RWPE1 (cell line): ENCODE data around the gene BPIFB1.

Experiments
- CTCF ChIA-PET: fragments of 350-600 bp; sonication (Branson Sonifier 250); formaldehyde crosslinking; extraction: SDS; loops from one replicate; lab custom pipeline; 2021; lab: Yijun Ruan, JAX
- POLR2A ChIA-PET: fragments of 400-600 bp; formaldehyde crosslinking; extraction: SDS; loops from one replicate; lab custom pipeline; 2020; ENCODE audit warnings: antibody characterized with exemption; ENCODE audit not compliant: low non-redundant PET; lab: Yijun Ruan, JAX
- DNase-seq: peaks from one replicate; pipeline ENCODE4 v3.0.0; 2012; ENCODE audit warnings: low spot score
- H3K27ac ChIP-seq: fragments of 450-650 bp; 2 replicates; pipeline ENCODE4 v1.5.1; 2017
- CTCF ChIP-seq: fragments of 450-650 bp; conservative IDR thresholded peaks from 2 replicates; pipeline ENCODE4 v1.5.1; 2017; ENCODE audit warnings: low read depth, mild to moderate bottlenecking

BPIFB1 gene

GRCh38 chr20:33338467-33339258 lies 55.6 kb downstream of the BPIFB1 start:
- POLR2A ChIA-PET: no interaction called here
- TF ChIP-seq CTCF: no peak
- CTCF ChIA-PET: no interaction called here
- H3K27ac ChIP-seq: no peak overlapping the region
- DNase-seq: no peak

- POLR2A ChIA-PET: no interaction called here
- no peak overlapping the region for H3K27ac ChIP-seq
- TF ChIP-seq CTCF: no peak
- CTCF ChIA-PET: no interaction called here
- DNase-seq: no peak
Observed at GRCh38 chr20:33339515-33340058, 56.6 kb downstream of the BPIFB1 start.

- no peak overlapping the region for H3K27ac ChIP-seq
- no peak for TF ChIP-seq CTCF
- ChIA-PET CTCF (no interaction called here), POLR2A (no interaction called here)
- no peak for DNase-seq
Observed at GRCh38 chr20:33343521-33343920, 60.5 kb downstream of the BPIFB1 start.

GRCh38 chr20:33345342-33345741 lies 62.3 kb downstream of the BPIFB1 start:
- POLR2A ChIA-PET: interaction anchor here (0.5 kb wide), 1 partner anchor 10 kb away, joined by 3 read pairs; no protein-coding TSS in a partner anchor

GRCh38 chr20:33348136-33348937 lies 65.3 kb downstream of the BPIFB1 start:
- TF ChIP-seq CTCF: no peak
- ChIA-PET CTCF (interaction anchor here (0.6 to 0.8 kb wide), 2 partner anchors 52 to 320 kb away, joined by 3 to 7 read pairs; no protein-coding TSS in a partner anchor), POLR2A (interaction anchor here (0.6 kb wide), 1 partner anchor 168 kb away, joined by 3 read pairs; no protein-coding TSS in a partner anchor)
- no peak overlapping the region for H3K27ac ChIP-seq
- no peak for DNase-seq

More at GRCh38 chr20:33345342-33345741, 62.3 kb downstream of the BPIFB1 start:
- CTCF ChIA-PET: interaction anchor here (0.6 kb wide), 1 partner anchor 825 kb away, joined by 3 read pairs; no protein-coding TSS in a partner anchor
- DNase-seq: no peak
- no peak overlapping the region for H3K27ac ChIP-seq
- no peak for TF ChIP-seq CTCF

GRCh38 chr20:33349493-33349892 lies 66.5 kb downstream of the BPIFB1 start:
- TF ChIP-seq CTCF: no peak
- no peak overlapping the region for H3K27ac ChIP-seq
- CTCF ChIA-PET: interaction anchor here (0.8 kb wide), 1 partner anchor 51 kb away, joined by 7 read pairs; no protein-coding TSS in a partner anchor
- no peak for DNase-seq
- POLR2A ChIA-PET: no interaction called here
